HepG2 (cell line): ENCODE data around the gene RNF213. TPM values are rescaled to one million over a fixed set of nuclear protein-coding genes. Genes with fewer than 3 reads are reported as not detected.

Source experiments
- BCL6 ChIP-seq: IDR thresholded peaks from 2 replicates; pipeline ENCODE4 v1.6.1; 2016; ENCODE audit warnings: missing genetic modification reagents, missing compliant biosample characterization
- CENPT ChIP-seq: sonication (generic); formaldehyde crosslinking; IDR thresholded peaks from 2 replicates; pipeline ENCODE4 v1.8.0; 2022; ENCODE audit warnings: low read depth, mild to moderate bottlenecking, moderate library complexity, missing genetic modification reagents
- FOXP4 ChIP-seq: sonication (generic); formaldehyde crosslinking; IDR thresholded peaks from 2 replicates; pipeline ENCODE4 v1.4.0; 2020; ENCODE audit warnings: missing genetic modification reagents
- GATAD1 ChIP-seq: IDR thresholded peaks from 2 replicates; pipeline ENCODE4 v1.6.1; 2016; ENCODE audit warnings: missing genetic modification reagents, missing compliant biosample characterization
- GLI4 ChIP-seq: sonication (generic); formaldehyde crosslinking; IDR thresholded peaks from 2 replicates; pipeline ENCODE4 v1.5.1; 2020; ENCODE audit warnings: missing genetic modification reagents, mild to moderate bottlenecking, moderate library complexity, borderline replicate concordance
- HMG20A ChIP-seq: IDR thresholded peaks from 2 replicates; pipeline ENCODE4 v1.6.1; 2016; ENCODE audit warnings: borderline replicate concordance
- NFE2 ChIP-seq: sonication (generic); formaldehyde crosslinking; IDR thresholded peaks from 2 replicates; pipeline ENCODE4 v1.4.0; 2020; ENCODE audit warnings: missing genetic modification reagents
- NFRKB ChIP-seq: fragments of 450-650 bp; IDR thresholded peaks from 2 replicates; pipeline ENCODE4 v1.6.1; 2017
- NR2F2 ChIP-seq: IDR thresholded peaks from 2 replicates; pipeline ENCODE4 v1.6.1; 2012; ENCODE audit warnings: low read depth, inconsistent platforms, borderline replicate concordance
- POGK ChIP-seq: sonication (generic); formaldehyde crosslinking; conservative IDR thresholded peaks from 2 replicates; pipeline ENCODE4 v1.8.0; 2022; ENCODE audit warnings: mild to moderate bottlenecking, moderate library complexity, missing genetic modification reagents
- SMAD9 ChIP-seq: sonication (generic); formaldehyde crosslinking; IDR thresholded peaks from 2 replicates; pipeline ENCODE4 v1.5.1; 2020; ENCODE audit warnings: mild to moderate bottlenecking, missing genetic modification reagents
- SMC3 ChIP-seq: IDR thresholded peaks from 2 replicates; pipeline ENCODE4 v1.6.1; 2011; ENCODE audit warnings: low read length, improper control_type of control experiment
- SSRP1 ChIP-seq: IDR thresholded peaks from 2 replicates; pipeline ENCODE4 v1.6.1; 2016; ENCODE audit warnings: control low read depth
- TIGD3 ChIP-seq: sonication (generic); formaldehyde crosslinking; IDR thresholded peaks from 2 replicates; pipeline ENCODE4 v1.5.1; 2020; ENCODE audit warnings: mild to moderate bottlenecking, missing genetic modification reagents, borderline replicate concordance
- TSC22D2 ChIP-seq: sonication (generic); formaldehyde crosslinking; IDR thresholded peaks from 2 replicates; pipeline ENCODE4 v1.5.1; 2020; ENCODE audit warnings: missing genetic modification reagents, mild to moderate bottlenecking, borderline replicate concordance
- U2AF1 ChIP-seq: fragments of 200-400 bp; formaldehyde crosslinking; optimal IDR thresholded peaks from 2 replicates; pipeline ENCODE3; 2017; ENCODE audit warnings: mild to moderate bottlenecking, low read depth, low read length
- ZNF205 ChIP-seq: IDR thresholded peaks from 2 replicates; pipeline ENCODE4 v1.6.1; 2018; ENCODE audit warnings: missing biosample characterization, missing genetic modification reagents
- ZNF224 ChIP-seq: sonication (generic); formaldehyde crosslinking; IDR thresholded peaks from 2 replicates; pipeline ENCODE4 v1.5.0; 2020; ENCODE audit warnings: mild to moderate bottlenecking, missing genetic modification reagents
- ZNF234 ChIP-seq: sonication (generic); formaldehyde crosslinking; conservative IDR thresholded peaks from 2 replicates; pipeline ENCODE4 v1.5.1; 2020; ENCODE audit warnings: mild to moderate bottlenecking, missing genetic modification reagents
- ZNF260 ChIP-seq: sonication (generic); formaldehyde crosslinking; IDR thresholded peaks from 2 replicates; pipeline ENCODE4 v1.4.0; 2020; ENCODE audit warnings: missing genetic modification reagents, low read depth, mild to moderate bottlenecking, borderline replicate concordance
- ZNF430 ChIP-seq: sonication (generic); formaldehyde crosslinking; IDR thresholded peaks from 2 replicates; pipeline ENCODE4 v1.9.0; 2021; ENCODE audit warnings: mild to moderate bottlenecking, missing genetic modification reagents
- ZNF562 ChIP-seq: sonication (generic); formaldehyde crosslinking; IDR thresholded peaks from 2 replicates; pipeline ENCODE4 v1.8.0; 2022; ENCODE audit warnings: missing genetic modification reagents, borderline replicate concordance
- ZNF672 ChIP-seq: sonication (generic); formaldehyde crosslinking; IDR thresholded peaks from 2 replicates; pipeline ENCODE4 v1.8.1; 2022; ENCODE audit warnings: missing genetic modification reagents
- ZSCAN21 ChIP-seq: sonication (generic); formaldehyde crosslinking; IDR thresholded peaks from 2 replicates; pipeline ENCODE4 v1.8.0; 2022; ENCODE audit warnings: mild to moderate bottlenecking, missing genetic modification reagents, moderate library complexity, borderline replicate concordance
- polyA plus RNA-seq, 8 experiments: library from polyadenylated mRNA; depleted of rRNA in 3 of 8; stranded (reverse) in 7 of 8; unstranded in 1 of 8; fragments of >200 nt; fragmentation: Illumina TruSeq in 4 of 8; extraction: Trizol in 4 of 8; gene quantifications; 2 replicates each; pipeline versions ENCODE4 v1.2.1 to v1.2.3, GENCODE V29; 2011 to 2016; ENCODE audit warnings: low read depth in 4 of 8, missing spikeins in 1 of 8, mixed read lengths in 1 of 8; ENCODE audit not compliant: insufficient read depth in 1 of 8
- total RNA-seq, 5 experiments: library from RNA; depleted of rRNA; stranded (reverse); fragments of >200 nt; fragmentation: Illumina TruSeq; extraction: Trizol; gene quantifications; 2 replicates each; pipeline ENCODE4 v1.2.3, GENCODE V29; 2016; ENCODE audit warnings: low read depth in 1 of 5

The RNF213 gene
- total and polyA plus RNA-seq, 2 of the 13 experiments (the other 11 are each of a cell fraction or from before 2014, with no cell fraction given): 38.6 to 38.7 TPM

GRCh38 chr17:80220054-80220735 lies 40.5 kb upstream of the RNF213 start, which contains the start of the genes SGSH and SLC26A11 (continued):
- no peak for TF ChIP-seq SMC3
- TF ChIP-seq FOXP4 (CRISPR knock-in tag): no peak
- no peak for TF ChIP-seq CENPT (CRISPR knock-in tag)
- no peak for TF ChIP-seq SSRP1 (CRISPR knock-in tag)
- TF ChIP-seq HMG20A: no peak
- TF ChIP-seq ZNF430 (CRISPR knock-in tag): 0 out of 2 replicates have a peak, but pooled peaks have one; percentile 47
- TF ChIP-seq ZNF672 (CRISPR knock-in tag): no peak
- peak; percentile 50; the same call in 1 of the 2 replicates for TF ChIP-seq GATAD1
- no peak for TF ChIP-seq U2AF1
- peak; percentile 80; the same call in 1 of the 2 replicates for TF ChIP-seq ZNF234 (CRISPR knock-in tag)
- 0 out of 2 replicates have a peak, but pooled peaks have one; percentile 17 for TF ChIP-seq GLI4 (CRISPR knock-in tag)
- TF ChIP-seq SMAD9: 0 out of 2 replicates have a peak, but pooled peaks have one; percentile 55
- peak; percentile 33; the same call in 1 of the 2 replicates for TF ChIP-seq BCL6 (CRISPR knock-in tag)
- TF ChIP-seq ZNF224 (CRISPR knock-in tag): no peak
- peak; percentile 66; the same call in 1 of the 2 replicates for TF ChIP-seq ZNF205
- TF ChIP-seq ZNF260 (CRISPR knock-in tag): no peak
- TF ChIP-seq NFE2 (CRISPR knock-in tag): no peak
- TF ChIP-seq POGK (CRISPR knock-in tag): peak; percentile 77; the same call in 1 of the 2 replicates
- TF ChIP-seq TIGD3 (CRISPR knock-in tag): no peak
- no peak for TF ChIP-seq ZNF562 (CRISPR knock-in tag)
- no peak; the same call in 1 of the 2 replicates for TF ChIP-seq NR2F2
- TF ChIP-seq TSC22D2 (CRISPR knock-in tag): 0 out of 2 replicates have a peak, but pooled peaks have one; percentile 41
- TF ChIP-seq NFRKB: no peak
- peak; percentile 96 for TF ChIP-seq ZSCAN21
